Esophagus mucosa (tissue), 1 donor: Measurements from ENCODE around the gene SELENOO. TPM values are rescaled to one million over a fixed set of nuclear protein-coding genes. Genes with fewer than 3 reads are reported as not detected.
A peak's percentile ranks its signal among the peaks of the same experiment; 100 is the strongest.
"Not testable (repeated sequence)": the region's sequence is repeated elsewhere in the genome, so short reads cannot be mapped to it uniquely, and the experiment has no call there.

Experiments used
- ATAC-seq: fragments of 200-7000 bp; cut with Tn5 transposase; one replicate; pipeline ENCODE4 v1.9.1; 2020
- total RNA-seq: library from RNA; stranded (reverse); gene quantifications from one replicate; pipeline ENCODE4 v1.2.4, GENCODE V29; 2023
- donor health status: DM: yes; HTN: yes; CAD: no.

SELENOO gene
- total RNA-seq, 1 donor from 2014 or later, result 13.3 TPM

- ATAC-seq, result peak; percentile 35
Measured at GRCh38 chr22:50201191-50202129, 649 bp downstream of the SELENOO start.

- ATAC-seq, result no peak
Measured at GRCh38 chr22:50202130-50202666, 1.4 kb downstream of the SELENOO start.

GRCh38 chr22:50203288-50203687, 2.5 kb downstream of the SELENOO start:
- no peak for ATAC-seq

- ATAC-seq, result no peak
Measured at GRCh38 chr22:50204571-50204970, 3.8 kb downstream of the SELENOO start.

GRCh38 chr22:50204998-50205397, 4.2 kb downstream of the SELENOO start:
- not testable (repeated sequence) for ATAC-seq

- no peak for ATAC-seq
Measured at GRCh38 chr22:50205781-50206569, 5.2 kb downstream of the SELENOO start.

GRCh38 chr22:50206599-50206998, 5.8 kb downstream of the SELENOO start:
- ATAC-seq, result no peak

GRCh38 chr22:50207383-50208140, 6.8 kb downstream of the SELENOO start:
- no peak for ATAC-seq

- no peak for ATAC-seq
Measured at GRCh38 chr22:50208430-50208938, 7.7 kb downstream of the SELENOO start.

GRCh38 chr22:50208939-50209892, 8.4 kb downstream of the SELENOO start:
- peak; percentile 18 for ATAC-seq

- peak; percentile 67 for ATAC-seq
Measured at GRCh38 chr22:50209893-50210292, 9.1 kb downstream of the SELENOO start.

- ATAC-seq, result no peak
Measured at GRCh38 chr22:50210378-50211139, 9.7 kb downstream of the SELENOO start.

- ATAC-seq, result no peak
Measured at GRCh38 chr22:50211147-50211546, 10.3 kb downstream of the SELENOO start.

- ATAC-seq, result no peak
Measured at GRCh38 chr22:50213263-50213662, 12.5 kb downstream of the SELENOO start.

GRCh38 chr22:50215297-50216054, 14.7 kb downstream of the SELENOO start:
- no peak for ATAC-seq

GRCh38 chr22:50216055-50216683, 15.4 kb downstream of the SELENOO start:
- ATAC-seq, result no peak

- ATAC-seq, result no peak
Measured at GRCh38 chr22:50216684-50217520, 16.1 kb downstream of the SELENOO start.
